Lower leg skin (tissue), 3 donors: Measurements from ENCODE around the gene TRMT13.

Experiments used
- CTCF ChIP-seq, 3 donors: fragments of 450-650 bp; IDR thresholded peaks; one replicate each; pipeline ENCODE4 v1.5.1; 2016; ENCODE audit warnings: antibody characterized with exemption in 3 of 3, mild to moderate bottlenecking in 3 of 3, moderate library complexity in 2 of 3
- POLR2A ChIP-seq, 2 donors: fragments of 450-650 bp; IDR thresholded peaks; one replicate each; pipeline ENCODE4 v1.6.1; 2016 to 2017; ENCODE audit warnings: antibody characterized with exemption in 2 of 2, mild to moderate bottlenecking in 1 of 2, moderate library complexity in 1 of 2

- TF ChIP-seq CTCF (IDR thresholded peaks at IDR 0.05) (no peak), POLR2A (IDR thresholded peaks at IDR 0.05) (no peak)
Measured at GRCh38 chr1:100152271-100152670, 19.3 kb downstream of the TRMT13 start.
